BE2C (cell line): ENCODE data around the gene CBX4.

Source experiments
- DNase-seq: peaks from one replicate; pipeline ENCODE4 v3.0.0-alpha.2; 2020
- H3K27me3 ChIP-seq: fragments of 250-450 bp; sonication (Bioruptor Pico); 2 replicates; pipeline ENCODE4 v1.5.1; 2020; ENCODE audit warnings: mild to moderate bottlenecking
- H3K36me3 ChIP-seq: fragments of 250-450 bp; sonication (Bioruptor Pico); 2 replicates; pipeline ENCODE4 v1.5.1; 2020; ENCODE audit warnings: mild to moderate bottlenecking
- H3K4me1 ChIP-seq: fragments of 250-450 bp; sonication (Bioruptor Pico); 2 replicates; pipeline ENCODE4 v1.5.1; 2020
- H3K4me3 ChIP-seq: 2 replicates; pipeline ENCODE4 v1.5.1; 2011; ENCODE audit warnings: low read depth, low read length
- H3K9me3 ChIP-seq: fragments of 250-450 bp; sonication (Bioruptor Pico); 2 replicates; pipeline ENCODE4 v1.5.1; 2020
- TF ChIP-seq, protein P1 (sequence below): IDR thresholded peaks from 2 replicates; pipeline ENCODE4 v1.5.1; 2012; ENCODE audit warnings: mild to moderate bottlenecking, low read depth, low read length

Gene CBX4

DNA sequence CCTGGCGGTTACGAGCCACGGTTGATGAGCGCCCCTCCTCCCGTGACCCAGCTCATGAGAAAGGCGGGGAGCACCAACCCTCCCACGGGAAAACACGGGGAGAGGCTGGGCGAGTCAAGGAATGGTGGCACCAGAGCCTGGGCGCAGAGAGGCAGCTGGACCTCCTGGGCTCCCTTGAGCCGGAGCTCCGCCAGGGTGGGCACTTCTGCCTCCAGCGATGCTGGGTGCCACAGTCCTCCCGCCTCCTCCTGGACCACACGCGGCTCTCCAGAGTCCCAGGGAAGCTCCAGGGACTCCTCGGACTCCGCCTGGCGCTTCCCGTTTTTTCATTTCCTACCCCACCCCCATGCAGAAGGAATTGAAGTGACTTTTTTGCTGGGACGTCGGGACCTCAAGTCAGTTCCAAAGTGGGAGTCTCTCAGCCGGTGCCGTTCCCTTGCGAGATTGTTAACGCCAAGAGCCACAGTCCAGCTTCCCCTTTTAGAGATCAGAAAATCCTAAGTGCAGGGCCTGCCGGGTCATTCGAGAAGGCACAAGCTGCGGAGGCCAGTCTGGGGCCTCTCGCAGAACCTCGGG lies 35.7 kb downstream of the CBX4 start:
- no peaks in the 10 kb centered on the region for H3K27me3 ChIP-seq
- no peak overlapping the region for H3K4me3 ChIP-seq
- TF ChIP-seq, protein P1, sequence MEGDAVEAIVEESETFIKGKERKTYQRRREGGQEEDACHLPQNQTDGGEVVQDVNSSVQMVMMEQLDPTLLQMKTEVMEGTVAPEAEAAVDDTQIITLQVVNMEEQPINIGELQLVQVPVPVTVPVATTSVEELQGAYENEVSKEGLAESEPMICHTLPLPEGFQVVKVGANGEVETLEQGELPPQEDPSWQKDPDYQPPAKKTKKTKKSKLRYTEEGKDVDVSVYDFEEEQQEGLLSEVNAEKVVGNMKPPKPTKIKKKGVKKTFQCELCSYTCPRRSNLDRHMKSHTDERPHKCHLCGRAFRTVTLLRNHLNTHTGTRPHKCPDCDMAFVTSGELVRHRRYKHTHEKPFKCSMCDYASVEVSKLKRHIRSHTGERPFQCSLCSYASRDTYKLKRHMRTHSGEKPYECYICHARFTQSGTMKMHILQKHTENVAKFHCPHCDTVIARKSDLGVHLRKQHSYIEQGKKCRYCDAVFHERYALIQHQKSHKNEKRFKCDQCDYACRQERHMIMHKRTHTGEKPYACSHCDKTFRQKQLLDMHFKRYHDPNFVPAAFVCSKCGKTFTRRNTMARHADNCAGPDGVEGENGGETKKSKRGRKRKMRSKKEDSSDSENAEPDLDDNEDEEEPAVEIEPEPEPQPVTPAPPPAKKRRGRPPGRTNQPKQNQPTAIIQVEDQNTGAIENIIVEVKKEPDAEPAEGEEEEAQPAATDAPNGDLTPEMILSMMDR: no peak
- H3K36me3 ChIP-seq: no peaks in the 10 kb centered on the region
- no peak for DNase-seq
- H3K4me1 ChIP-seq: peaks cover 14% of the 10 kb centered on the region
- H3K9me3 ChIP-seq: no peaks in the 10 kb centered on the region

DNA sequence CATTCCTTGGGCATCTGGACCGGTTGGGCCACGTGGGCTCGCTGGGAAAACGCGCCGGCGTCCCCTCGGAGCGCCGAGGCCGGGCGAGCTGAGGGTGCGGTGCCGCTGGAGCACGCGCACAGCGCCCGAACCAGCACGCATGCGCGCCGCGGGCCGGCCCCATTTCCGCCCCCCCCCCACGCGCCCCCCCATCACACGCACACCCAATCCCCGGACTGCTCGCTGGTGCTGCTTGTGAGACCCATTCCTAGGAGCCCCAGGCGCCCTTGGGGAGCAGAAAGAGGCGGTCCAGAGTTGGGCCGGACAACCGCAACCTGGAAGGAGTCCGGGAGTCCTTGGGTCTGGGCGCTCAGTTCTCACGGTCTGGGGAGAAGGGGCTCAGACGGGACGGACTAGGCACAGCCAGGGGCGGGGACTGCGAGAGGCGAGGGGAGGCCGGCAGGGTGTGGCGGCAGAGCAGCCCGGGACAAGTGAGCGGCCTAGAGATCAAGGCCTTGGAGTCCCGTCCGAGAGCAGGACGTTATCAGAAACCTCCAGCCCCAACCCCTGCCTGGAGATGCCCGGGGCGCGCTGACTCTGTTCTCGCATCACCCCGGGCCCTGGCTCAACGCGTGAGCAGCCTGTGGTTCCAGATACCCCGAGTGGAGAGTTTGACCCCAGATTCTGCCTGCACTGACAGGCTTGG lies 36.4 kb downstream of the CBX4 start:
- H3K4me3 ChIP-seq: no peak overlapping the region
- no peaks in the 10 kb centered on the region for H3K36me3 ChIP-seq
- no peaks in the 10 kb centered on the region for H3K9me3 ChIP-seq
- H3K27me3 ChIP-seq: no peaks in the 10 kb centered on the region
- TF ChIP-seq, protein P1: no peak
- peaks cover 20% of the 10 kb centered on the region for H3K4me1 ChIP-seq
- no peak for DNase-seq

DNA sequence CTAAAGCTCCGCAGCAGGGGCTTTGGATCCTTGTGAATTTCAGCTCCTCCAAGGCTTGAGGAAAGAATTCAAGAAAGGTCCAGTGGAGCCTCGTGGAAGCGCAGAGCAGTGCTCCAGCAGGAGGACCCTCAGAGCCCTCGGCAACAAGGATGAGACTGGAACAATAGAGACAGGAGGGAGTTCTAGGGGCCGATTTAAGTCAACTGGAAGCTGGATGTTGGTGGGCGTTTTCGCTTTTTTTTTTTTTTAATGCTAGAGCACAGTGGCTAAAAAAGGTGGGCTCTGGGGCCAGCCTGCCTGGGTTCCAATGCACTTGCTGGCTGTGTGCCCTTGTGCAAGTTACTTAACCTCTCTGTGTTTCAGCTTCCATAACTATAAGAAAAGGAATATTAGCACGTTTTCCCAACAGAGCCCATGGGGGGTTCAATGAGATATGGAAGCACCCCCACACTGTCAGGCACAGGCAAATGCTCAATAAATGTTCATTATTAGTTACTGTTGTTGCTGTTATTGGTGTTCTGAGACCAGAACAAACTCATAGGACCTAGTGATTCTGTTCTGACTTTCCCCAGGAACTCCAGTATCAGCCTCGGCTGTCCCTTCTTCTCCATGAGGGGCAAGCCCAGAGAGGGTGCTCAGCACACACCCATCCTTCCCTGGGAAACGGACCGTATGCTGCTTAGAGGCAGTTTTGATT lies 37.1 kb downstream of the CBX4 start:
- Histone ChIP-seq H3K4me1 (peaks cover 20% of the 10 kb centered on the region), H3K4me3 (no peak overlapping the region), H3K27me3 (no peaks in the 10 kb centered on the region), H3K36me3 (no peaks in the 10 kb centered on the region), H3K9me3 (no peaks in the 10 kb centered on the region)
- TF ChIP-seq, protein P1: no peak
- DNase-seq: no peak

- Histone ChIP-seq H3K9me3 (no peaks in the 10 kb centered on the region), H3K4me1 (peaks cover 19% of the 10 kb centered on the region), H3K36me3 (no peaks in the 10 kb centered on the region), H3K4me3 (no peak overlapping the region), H3K27me3 (no peaks in the 10 kb centered on the region)
- TF ChIP-seq, protein P1: no peak
- DNase-seq: no peak
Measured at GRCh38 chr17:79801156-79802038, 37.8 kb downstream of the CBX4 start.

- H3K4me3 ChIP-seq: peak overlapping the region; percentile 42
- DNase-seq: peak; percentile 52
- no peaks in the 10 kb centered on the region for H3K27me3 ChIP-seq
- TF ChIP-seq, protein P1: no peak
- H3K4me1 ChIP-seq: peaks cover 19% of the 10 kb centered on the region
- peaks cover 5% of the 10 kb centered on the region; the same call in 1 of the 2 replicates for H3K36me3 ChIP-seq
- H3K9me3 ChIP-seq: no peaks in the 10 kb centered on the region
Measured at GRCh38 chr17:79800325-79801155, 38.7 kb downstream of the CBX4 start.
